Measurements from ENCODE around the gene PIH1D2. TPM values are rescaled to one million over a fixed set of nuclear protein-coding genes. Genes with fewer than 3 reads are reported as not detected.

PIH1D2 gene
- total RNA-seq (2021; ENCODE audit: unreplicated experiment) (3.0 TPM), Bru-seq, nascent RNA (percentile 39 among the genes with signal in this experiment), BruChase-seq, experiment 1, labeled RNA remaining after a 2-hour chase (percentile 43 among the genes with signal in this experiment), BruChase-seq, experiment 2, labeled RNA remaining after a 6-hour chase (percentile 46 among the genes with signal in this experiment)
- polyA plus RNA-seq (2012; ENCODE audit: insufficient read length): 1.3 TPM
- long read RNA-seq, partial matches to known transcripts: 0 of 1 reads
- long read RNA-seq, other reads (novel, unspliced or antisense): 0 of 1 reads

DNA sequence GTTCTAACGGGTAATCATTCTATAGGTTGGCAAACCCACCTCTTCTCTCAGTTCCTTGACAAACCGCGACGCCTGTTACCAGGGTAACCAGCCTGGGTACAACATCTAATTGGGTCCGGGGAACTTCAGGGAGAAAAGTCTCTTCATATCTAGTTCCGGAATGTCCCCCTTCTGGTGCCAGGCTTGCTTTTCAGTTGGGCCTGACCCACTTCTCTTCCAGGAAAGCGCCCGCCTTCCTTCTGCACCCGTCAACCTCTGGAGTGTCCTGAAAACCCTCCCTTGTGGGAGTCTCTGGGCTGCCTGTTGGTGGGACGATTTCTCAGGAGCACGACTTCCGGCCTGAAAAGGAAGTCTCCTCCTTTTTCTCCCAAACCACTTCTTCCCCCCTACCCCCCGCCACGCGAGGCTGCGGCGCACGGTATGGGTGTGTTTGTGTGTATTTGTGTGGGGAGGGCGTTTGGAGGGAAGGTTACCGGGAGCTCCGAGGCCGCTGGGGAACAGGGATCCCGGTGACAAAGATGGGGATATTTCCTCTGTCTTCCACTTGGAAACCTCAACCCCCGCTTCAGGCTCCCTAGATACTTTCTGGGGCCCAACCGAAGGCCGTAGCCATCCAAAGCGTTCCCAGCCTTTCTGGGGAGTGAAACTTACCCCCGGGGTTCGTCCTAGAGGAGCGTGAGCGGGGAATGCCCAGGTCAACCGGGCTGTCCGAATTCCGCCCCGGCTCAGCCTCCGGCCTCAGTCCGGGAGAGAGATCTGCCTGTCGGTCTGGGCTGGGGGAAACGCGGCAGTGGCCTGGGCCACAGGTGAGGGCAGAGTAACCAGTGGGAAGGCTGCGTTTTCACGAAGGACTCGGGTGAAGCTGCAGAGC lies at the start of gene PIH1D2, which contains the start of gene NKAPD1:
Gene PIH1D2 (minus strand): TSS at position 77 of the 871 bp plus-strand sequence. CDS start 843 bp downstream, outside the sequence.
Gene NKAPD1 (plus strand): TSS at position 359 of the 871 bp plus-strand sequence. CDS start 1,276 bp downstream, outside the sequence.
- in situ Hi-C loops (cut with HindIII; ENCODE audit: low pct_unique_long_range_greater_than_20kb, low sequenced_read_pairs) (no loop called here), intact Hi-C loops (cut with micrococcal nuclease; ENCODE audit: unreplicated experiment) (no loop called here)
- peaks cover 16% of the 10 kb centered on the region for H3K4me1 ChIP-seq (ENCODE audit: control insufficient read depth, insufficient read depth, low read length)
- CTCF ChIA-PET: interaction anchor here (1.0 kb wide), 1 partner anchor 206 kb away, joined by 8 read pairs; no protein-coding TSS in a partner anchor
- H3K36me3 ChIP-seq (ENCODE audit: control insufficient read depth, insufficient read depth, low read length): peaks cover 34% of the 10 kb centered on the region
- H3K9me3 ChIP-seq (ENCODE audit: control insufficient read depth, insufficient read depth, low read depth, low read length): no peaks in the 10 kb centered on the region
- peak within 1 kb of the TSS; percentile 91 for H3K27ac ChIP-seq (ENCODE audit: low read length)
- DNase-seq (ENCODE audit: low read depth, low spot score) (peak; percentile 79), ATAC-seq (peak; percentile 96)
- POLR2A ChIA-PET: no interaction called here
- peak within 1 kb of the TSS; percentile 94 for H3K4me3 ChIP-seq (ENCODE audit: low read depth in 2 of 2, low read length in 2 of 2)
- peak; percentile 78 for TF ChIP-seq POLR2AphosphoS5 (IDR thresholded peaks at IDR 0.05; ENCODE audit: low read depth, low read length)
- no peak for TF ChIP-seq REST (IDR thresholded peaks at IDR 0.05; ENCODE audit: insufficient read depth in 1 of 2, low read depth in 2 of 2, low read length in 1 of 2)
- H3K27me3 ChIP-seq (ENCODE audit: control insufficient read depth, insufficient read depth, low read length): no peaks in the 10 kb centered on the region
- BruUV-seq (replicated peaks): no TSS peak

DNA sequence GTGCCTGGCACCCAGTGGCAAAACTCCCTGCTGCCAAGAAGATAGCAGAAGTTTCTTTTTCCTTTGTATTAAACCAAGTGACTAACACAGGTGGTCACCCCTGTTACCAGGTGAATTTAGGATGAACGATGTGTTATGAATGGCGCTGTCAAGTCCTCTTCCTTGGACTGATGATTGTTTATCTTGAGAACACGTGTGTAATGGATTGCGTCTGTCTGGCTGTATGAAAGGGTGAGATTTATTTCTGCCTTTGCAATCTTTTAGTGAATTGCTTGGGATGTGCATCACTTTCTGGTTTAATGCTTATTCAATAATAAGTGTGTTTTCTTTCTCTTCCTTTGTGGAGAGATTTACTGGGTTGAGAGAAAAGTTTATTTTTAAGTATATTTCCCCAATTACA lies 49.3 kb upstream of the PIH1D2 start:
- in situ Hi-C loops (cut with HindIII; ENCODE audit: low pct_unique_long_range_greater_than_20kb, low sequenced_read_pairs) (no loop called here), intact Hi-C loops (cut with micrococcal nuclease; ENCODE audit: unreplicated experiment) (no loop called here)
- no peak for TF ChIP-seq TCF7L2 (IDR thresholded peaks at IDR 0.05; ENCODE audit: low read depth, low read length)
- TF ChIP-seq REST (IDR thresholded peaks at IDR 0.05; ENCODE audit: insufficient read depth in 1 of 2, low read depth in 2 of 2, low read length in 1 of 2): no peak
- TF ChIP-seq SIN3A (IDR thresholded peaks at IDR 0.05; ENCODE audit: borderline replicate concordance, insufficient read depth, low read depth, low read length): no peak
- TF ChIP-seq POLR2AphosphoS5 (IDR thresholded peaks at IDR 0.05; ENCODE audit: low read depth, low read length): no peak
- no peak for TF ChIP-seq CTCF (IDR thresholded peaks at IDR 0.05)
- ChIA-PET POLR2A (no interaction called here), CTCF (interaction anchor here (1.4 kb wide), 1 partner anchor 157 kb away, joined by 4 read pairs; no protein-coding TSS in a partner anchor)
- Histone ChIP-seq H3K27ac (ENCODE audit: low read length) (no peak overlapping the region), H3K4me3 (ENCODE audit: low read depth in 2 of 2, low read length in 2 of 2) (no peak overlapping the region), H3K4me1 (ENCODE audit: control insufficient read depth, insufficient read depth, low read length) (peaks cover 12% of the 10 kb centered on the region), H3K9me3 (ENCODE audit: control insufficient read depth, insufficient read depth, low read depth, low read length) (no peaks in the 10 kb centered on the region), H3K27me3 (ENCODE audit: control insufficient read depth, insufficient read depth, low read length) (no peaks in the 10 kb centered on the region), H3K36me3 (ENCODE audit: control insufficient read depth, insufficient read depth, low read length) (no peaks in the 10 kb centered on the region)
- no peak for ATAC-seq
- no TSS peak for BruUV-seq (replicated peaks)
- no peak for DNase-seq (ENCODE audit: low read depth, low spot score)
